ENCODE measurements around the gene CYP27B1.
A peak's percentile ranks its signal among the peaks of the same experiment; 100 is the strongest.

DNA sequence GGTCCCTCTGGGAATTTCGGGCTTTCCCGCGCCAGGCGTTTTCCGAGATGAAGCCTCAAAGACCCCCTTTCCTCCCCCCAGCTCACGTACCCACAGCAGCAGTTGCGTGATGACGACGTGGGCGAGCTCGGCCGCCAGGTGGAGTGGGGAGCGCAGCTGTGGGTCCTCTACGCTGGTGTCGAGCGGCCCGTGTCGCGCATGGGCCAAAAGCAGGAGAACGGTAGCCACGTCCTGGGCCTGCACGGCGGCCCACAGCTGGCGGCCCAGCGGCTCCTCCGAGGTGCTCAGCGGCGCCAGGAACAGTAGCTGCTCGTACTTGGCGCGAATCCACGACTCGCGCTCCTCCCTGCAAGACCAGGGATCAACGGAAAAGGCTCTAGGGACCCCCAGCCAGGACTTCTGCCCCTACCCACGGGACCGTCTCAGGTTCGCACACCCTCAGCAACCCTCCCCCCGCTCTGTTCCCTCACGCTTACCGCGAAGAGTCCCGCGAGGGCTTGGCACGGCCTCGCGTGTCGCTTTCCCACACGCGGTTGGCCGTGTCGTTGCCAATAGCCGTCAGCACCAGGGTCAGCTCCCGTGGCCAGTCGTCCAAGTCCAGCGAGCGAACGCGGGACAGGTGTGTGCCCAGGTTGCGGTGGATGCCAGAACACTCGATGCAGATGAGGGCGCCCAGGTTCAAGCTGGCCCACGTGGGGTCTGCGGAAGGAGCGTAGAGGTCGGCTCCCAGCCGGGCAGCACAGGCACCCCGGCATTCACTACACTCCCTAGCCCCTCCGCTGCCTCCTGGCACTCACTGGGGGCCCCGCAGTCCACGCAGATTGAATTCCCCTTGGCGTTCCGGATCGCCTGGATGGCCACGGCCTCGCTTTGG is 39.8 kb downstream of the CYP27B1 start:
- TF ChIP-seq CTCF (IDR thresholded peaks at IDR 0.05) (peak in 5 of 6 experiments; percentile 14 to 60 (median 35)), POLR2A (IDR thresholded peaks at IDR 0.05) (no peak), POLR2AphosphoS5 (IDR thresholded peaks at IDR 0.05) (no peak)

Measured in upper lobe of left lung (tissue), 4 donors.